ENCODE measurements around the gene SLC6A11.

DNA sequence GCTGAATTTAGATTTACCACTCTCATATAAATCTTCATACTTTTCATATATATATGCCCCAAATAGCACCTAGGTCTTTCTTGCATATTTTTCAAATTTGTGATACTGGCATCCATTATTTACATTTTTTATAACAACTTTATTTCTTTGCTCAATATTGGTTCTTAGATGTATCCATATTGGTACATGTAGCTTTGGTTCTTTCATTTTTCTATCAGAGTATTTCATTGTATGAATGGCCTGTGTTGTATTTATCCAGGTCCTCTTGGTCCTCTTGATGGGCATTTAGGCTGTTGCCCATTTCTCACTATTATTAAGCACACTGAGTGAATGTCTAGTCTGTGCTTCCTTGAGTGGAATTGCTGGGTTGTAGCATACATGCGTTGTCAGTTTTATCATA is 8.4 kb downstream of the SLC6A11 start:
- TF ChIP-seq E2F5 (CRISPR knock-in tag; IDR thresholded peaks at IDR 0.05) = no peak
- TF ChIP-seq, protein P1, sequence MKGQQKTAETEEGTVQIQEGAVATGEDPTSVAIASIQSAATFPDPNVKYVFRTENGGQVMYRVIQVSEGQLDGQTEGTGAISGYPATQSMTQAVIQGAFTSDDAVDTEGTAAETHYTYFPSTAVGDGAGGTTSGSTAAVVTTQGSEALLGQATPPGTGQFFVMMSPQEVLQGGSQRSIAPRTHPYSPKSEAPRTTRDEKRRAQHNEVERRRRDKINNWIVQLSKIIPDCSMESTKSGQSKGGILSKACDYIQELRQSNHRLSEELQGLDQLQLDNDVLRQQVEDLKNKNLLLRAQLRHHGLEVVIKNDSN (CRISPR knock-in tag; IDR thresholded peaks at IDR 0.05) = no peak
- TF ChIP-seq CTCF (IDR thresholded peaks at IDR 0.05) = no peak
- TF ChIP-seq, protein P2, sequence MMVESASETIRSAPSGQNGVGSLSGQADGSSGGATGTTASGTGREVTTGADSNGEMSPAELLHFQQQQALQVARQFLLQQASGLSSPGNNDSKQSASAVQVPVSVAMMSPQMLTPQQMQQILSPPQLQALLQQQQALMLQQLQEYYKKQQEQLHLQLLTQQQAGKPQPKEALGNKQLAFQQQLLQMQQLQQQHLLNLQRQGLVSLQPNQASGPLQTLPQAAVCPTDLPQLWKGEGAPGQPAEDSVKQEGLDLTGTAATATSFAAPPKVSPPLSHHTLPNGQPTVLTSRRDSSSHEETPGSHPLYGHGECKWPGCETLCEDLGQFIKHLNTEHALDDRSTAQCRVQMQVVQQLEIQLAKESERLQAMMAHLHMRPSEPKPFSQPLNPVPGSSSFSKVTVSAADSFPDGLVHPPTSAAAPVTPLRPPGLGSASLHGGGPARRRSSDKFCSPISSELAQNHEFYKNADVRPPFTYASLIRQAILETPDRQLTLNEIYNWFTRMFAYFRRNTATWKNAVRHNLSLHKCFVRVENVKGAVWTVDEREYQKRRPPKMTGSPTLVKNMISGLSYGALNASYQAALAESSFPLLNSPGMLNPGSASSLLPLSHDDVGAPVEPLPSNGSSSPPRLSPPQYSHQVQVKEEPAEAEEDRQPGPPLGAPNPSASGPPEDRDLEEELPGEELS (CRISPR knock-in tag; IDR thresholded peaks at IDR 0.05) = no peak
- TF ChIP-seq, protein P3, sequence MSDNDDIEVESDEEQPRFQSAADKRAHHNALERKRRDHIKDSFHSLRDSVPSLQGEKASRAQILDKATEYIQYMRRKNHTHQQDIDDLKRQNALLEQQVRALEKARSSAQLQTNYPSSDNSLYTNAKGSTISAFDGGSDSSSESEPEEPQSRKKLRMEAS (CRISPR knock-in tag; IDR thresholded peaks at IDR 0.05) = no peak
- TF ChIP-seq, protein P4, sequence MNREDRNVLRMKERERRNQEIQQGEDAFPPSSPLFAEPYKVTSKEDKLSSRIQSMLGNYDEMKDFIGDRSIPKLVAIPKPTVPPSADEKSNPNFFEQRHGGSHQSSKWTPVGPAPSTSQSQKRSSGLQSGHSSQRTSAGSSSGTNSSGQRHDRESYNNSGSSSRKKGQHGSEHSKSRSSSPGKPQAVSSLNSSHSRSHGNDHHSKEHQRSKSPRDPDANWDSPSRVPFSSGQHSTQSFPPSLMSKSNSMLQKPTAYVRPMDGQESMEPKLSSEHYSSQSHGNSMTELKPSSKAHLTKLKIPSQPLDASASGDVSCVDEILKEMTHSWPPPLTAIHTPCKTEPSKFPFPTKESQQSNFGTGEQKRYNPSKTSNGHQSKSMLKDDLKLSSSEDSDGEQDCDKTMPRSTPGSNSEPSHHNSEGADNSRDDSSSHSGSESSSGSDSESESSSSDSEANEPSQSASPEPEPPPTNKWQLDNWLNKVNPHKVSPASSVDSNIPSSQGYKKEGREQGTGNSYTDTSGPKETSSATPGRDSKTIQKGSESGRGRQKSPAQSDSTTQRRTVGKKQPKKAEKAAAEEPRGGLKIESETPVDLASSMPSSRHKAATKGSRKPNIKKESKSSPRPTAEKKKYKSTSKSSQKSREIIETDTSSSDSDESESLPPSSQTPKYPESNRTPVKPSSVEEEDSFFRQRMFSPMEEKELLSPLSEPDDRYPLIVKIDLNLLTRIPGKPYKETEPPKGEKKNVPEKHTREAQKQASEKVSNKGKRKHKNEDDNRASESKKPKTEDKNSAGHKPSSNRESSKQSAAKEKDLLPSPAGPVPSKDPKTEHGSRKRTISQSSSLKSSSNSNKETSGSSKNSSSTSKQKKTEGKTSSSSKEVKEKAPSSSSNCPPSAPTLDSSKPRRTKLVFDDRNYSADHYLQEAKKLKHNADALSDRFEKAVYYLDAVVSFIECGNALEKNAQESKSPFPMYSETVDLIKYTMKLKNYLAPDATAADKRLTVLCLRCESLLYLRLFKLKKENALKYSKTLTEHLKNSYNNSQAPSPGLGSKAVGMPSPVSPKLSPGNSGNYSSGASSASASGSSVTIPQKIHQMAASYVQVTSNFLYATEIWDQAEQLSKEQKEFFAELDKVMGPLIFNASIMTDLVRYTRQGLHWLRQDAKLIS (CRISPR knock-in tag; IDR thresholded peaks at IDR 0.05; ENCODE audit: borderline replicate concordance) = no peak
- no peak for TF ChIP-seq ATF1 (CRISPR knock-in tag; IDR thresholded peaks at IDR 0.05)
- TF ChIP-seq, protein P5, sequence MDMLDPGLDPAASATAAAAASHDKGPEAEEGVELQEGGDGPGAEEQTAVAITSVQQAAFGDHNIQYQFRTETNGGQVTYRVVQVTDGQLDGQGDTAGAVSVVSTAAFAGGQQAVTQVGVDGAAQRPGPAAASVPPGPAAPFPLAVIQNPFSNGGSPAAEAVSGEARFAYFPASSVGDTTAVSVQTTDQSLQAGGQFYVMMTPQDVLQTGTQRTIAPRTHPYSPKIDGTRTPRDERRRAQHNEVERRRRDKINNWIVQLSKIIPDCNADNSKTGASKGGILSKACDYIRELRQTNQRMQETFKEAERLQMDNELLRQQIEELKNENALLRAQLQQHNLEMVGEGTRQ (CRISPR knock-in tag; IDR thresholded peaks at IDR 0.05) = no peak
- no peak for TF ChIP-seq NFYB (CRISPR knock-in tag; conservative IDR thresholded peaks at IDR 0.05; ENCODE audit: low read depth)
- TF ChIP-seq JUN (CRISPR knock-in tag; IDR thresholded peaks at IDR 0.05) = no peak
- TF ChIP-seq TEAD1 (CRISPR knock-in tag; IDR thresholded peaks at IDR 0.05) = no peak

Measured in WTC11 (cell line).